Stimulated activated CD4-positive, alpha-beta T cell treated with anti-CD3 and anti-CD28 coated beads, Interleukin-4, amount 100 ng/mL, for 48 hours (primary cell): ENCODE results near the gene TRIM73.
"Not testable (repeated sequence)": the region's sequence is repeated elsewhere in the genome, so short reads cannot be mapped to it uniquely, and the experiment has no call there.

Source experiments
- DNase-seq, 2 donors: peaks; one replicate each; pipeline ENCODE4 v3.0.0-alpha.2; 2020; ENCODE audit warnings: low read depth in 2 of 2

Gene TRIM73

DNA sequence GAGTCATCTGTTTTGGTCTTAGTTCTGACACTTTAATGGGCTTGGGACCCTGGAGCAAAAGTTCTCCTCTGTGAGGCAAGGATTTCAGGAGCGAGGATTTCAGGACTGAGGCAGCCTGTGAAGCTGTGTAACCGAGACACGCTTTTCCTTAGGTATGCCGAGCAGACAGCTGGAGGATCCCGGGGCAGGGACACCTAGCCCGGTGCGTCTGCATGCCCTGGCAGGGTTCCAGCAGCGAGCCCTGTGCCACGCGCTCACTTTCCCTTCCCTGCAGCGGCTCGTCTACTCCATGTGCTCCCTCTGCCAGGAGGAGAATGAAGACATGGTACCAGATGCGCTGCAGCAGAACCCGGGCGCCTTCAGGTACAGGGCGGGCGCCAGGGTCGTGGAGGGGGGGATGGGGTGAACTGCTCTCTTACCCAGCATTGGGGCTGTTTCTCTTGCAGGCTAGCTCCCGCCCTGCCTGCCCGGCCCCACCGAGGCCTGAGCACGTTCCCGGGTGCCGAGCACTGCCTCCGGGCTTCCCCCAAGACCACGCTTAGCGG is 20.5 kb downstream of the TRIM73 start:
- DNase-seq = not testable (repeated sequence)

DNA sequence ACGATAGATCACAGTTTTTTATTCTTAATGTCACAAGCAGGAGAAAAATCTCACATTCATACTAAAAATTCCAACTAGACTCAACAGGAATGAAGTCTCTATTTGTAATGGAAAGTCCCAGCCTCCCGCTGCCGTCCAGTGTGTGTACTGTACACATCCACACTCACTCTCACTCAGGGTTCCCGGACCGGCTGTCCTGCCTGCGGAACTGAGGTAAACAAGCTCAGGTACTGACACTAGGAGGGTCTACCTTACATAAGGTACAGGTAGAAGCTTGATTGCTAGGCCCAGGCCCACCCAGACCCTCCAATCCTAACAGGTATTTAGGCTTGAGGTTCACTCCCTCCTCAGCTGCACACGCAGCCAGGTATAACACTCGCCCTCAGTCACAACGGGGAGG is 21.4 kb downstream of the TRIM73 start:
- not testable (repeated sequence) for DNase-seq

DNA sequence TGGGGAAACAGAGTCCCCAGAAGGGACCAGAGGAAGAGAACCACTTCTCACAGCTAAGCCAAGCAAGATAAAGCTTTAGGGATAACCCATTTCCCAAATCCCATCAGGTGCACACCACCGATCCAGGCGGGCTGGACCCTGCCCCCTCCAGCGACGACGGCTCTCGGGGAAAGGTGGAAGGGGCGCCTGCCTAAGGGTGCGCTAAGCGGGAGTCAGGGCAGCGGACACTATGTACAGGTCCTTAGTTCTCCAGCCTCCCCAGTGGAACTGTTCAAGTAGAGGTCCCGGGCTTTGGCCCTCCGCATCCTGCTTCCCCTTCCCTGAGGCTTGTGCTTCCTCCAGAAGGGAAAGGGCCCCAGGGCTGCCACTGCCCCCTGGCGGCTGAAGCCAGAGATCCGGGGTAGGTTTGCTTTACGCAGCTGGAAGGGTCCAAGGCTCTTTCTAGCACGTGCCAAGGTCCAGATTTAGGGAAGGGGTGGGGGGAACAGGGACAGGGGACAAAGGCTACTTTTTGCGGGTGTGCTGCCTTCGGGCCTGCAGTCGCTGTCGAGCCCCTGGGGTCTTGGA is 22.9 kb downstream of the TRIM73 start:
- DNase-seq = not testable (repeated sequence)

GRCh38 chr7:75419210-75419609 is 23.8 kb downstream of the TRIM73 start:
- not testable (repeated sequence) for DNase-seq

GRCh38 chr7:75419693-75420092 is 24.3 kb downstream of the TRIM73 start:
- DNase-seq = not testable (repeated sequence)

GRCh38 chr7:75420152-75420551 is 24.7 kb downstream of the TRIM73 start:
- not testable (repeated sequence) for DNase-seq

DNA sequence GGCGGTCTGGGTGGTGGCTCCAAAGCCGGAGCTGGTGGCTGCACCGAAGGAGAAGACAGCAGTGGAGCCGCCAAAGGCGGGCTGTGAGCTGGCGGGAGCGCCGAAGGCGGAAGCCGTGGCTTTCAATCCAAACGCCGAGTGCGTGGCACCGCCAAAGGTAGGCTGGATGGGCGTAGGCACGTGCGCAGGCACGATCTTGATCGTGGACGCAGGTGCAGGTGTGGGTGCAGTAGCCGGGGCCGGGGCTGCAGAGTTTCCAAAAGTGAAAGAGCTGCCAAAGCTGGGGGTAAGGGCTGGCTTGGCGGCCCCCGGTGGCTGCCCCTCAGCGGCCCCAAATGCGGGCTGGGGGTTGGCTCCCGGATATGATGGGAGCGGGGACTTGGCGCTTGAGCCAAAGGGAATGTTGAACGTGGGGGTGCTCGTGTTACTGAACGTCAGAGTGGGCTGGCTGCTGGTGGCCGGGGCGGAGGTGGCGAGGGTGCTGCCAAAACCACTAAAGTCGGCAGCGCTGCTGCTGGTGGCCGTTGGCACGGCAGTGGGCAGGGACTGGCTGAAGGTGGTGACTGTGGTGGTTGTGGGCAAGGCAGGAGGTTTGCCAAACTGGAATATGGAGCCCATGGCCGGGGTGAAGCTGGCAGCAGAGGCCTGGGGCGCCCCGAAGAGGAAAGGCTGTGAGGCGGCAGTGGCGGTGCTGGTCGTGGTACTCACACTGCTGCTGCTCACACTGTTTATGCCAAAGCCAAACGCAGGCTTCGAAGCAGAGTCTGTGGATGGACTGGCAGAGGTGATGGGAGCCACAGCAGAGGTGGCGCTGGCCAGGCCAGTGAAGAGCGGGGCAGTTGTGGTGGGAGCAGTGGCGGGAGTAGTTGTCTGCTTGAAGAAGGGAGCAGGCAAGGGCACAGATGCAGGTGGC is 26.6 kb downstream of the TRIM73 start:
- DNase-seq = not testable (repeated sequence)

GRCh38 chr7:75423481-75423880 is 28.1 kb downstream of the TRIM73 start:
- DNase-seq = not testable (repeated sequence)

DNA sequence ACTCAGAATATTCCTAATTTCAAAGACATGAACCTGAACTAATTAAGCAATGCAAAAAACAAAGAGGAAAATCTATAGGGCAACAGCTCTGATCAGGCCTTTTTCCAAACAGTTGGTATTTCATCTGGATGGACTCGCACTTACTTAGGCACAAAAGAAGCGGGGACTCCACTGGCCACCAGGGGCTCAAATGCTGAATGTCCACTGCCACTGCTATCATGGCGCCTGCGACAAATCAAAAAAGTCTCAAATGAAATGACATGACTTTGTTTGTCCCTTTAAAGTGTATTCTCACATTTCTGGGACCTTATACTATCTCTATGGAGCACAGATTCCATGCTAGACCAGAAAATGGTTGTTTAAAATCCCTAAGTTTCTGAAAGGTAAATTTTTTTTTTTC is 43.6 kb downstream of the TRIM73 start:
- DNase-seq = not testable (repeated sequence)

DNA sequence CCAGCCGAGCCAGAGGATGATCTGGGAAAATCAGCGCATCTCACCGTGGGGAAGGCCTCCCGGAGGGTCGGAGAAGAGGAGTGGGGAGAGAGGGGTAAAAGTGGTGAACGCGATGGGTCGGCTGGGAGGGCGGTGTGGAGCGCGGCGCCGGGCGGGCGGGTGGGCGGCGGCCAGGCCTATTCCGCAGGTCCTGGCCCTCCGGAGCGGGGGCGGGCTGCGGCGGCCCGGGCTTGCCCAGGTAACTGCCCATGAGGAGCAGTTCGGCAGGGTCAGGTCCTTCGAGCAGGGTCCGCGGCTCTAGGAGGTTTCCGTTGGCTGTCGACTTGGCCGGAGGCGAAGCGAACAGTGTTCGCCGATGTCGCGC is 46.7 kb downstream of the TRIM73 start:
- DNase-seq = not testable (repeated sequence)

DNA sequence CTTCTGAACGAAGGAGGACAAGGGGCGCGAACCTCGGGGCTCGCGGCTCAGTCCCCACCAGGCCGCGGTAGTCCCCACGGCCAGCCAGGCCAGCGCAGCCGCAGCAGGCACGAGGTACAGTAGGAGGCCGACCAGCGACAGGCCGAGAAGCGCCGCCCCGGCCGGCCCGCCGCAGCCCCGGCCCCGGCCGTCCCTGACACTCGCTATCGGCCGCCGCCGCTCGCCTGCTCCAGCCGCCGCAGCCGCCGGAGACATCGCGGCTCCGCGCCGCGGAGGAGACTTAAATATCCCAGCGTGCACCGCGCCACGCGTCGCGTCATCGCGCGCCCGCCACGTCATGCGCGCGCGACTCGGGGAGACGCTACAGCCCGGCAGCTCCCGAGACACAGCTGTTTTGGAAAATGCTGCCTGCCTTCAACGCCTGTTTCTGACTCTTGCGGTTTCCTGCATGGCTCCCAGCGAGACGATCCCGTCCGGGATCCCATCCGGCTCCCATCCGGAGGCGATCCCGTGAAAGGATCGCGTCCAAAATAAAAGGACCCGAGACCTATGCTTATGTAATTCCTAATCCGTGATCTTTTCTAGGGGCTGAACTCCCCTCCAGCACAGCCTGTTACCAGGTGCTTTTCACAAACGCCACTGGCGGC is 47.2 kb downstream of the TRIM73 start:
- not testable (repeated sequence) for DNase-seq

DNA sequence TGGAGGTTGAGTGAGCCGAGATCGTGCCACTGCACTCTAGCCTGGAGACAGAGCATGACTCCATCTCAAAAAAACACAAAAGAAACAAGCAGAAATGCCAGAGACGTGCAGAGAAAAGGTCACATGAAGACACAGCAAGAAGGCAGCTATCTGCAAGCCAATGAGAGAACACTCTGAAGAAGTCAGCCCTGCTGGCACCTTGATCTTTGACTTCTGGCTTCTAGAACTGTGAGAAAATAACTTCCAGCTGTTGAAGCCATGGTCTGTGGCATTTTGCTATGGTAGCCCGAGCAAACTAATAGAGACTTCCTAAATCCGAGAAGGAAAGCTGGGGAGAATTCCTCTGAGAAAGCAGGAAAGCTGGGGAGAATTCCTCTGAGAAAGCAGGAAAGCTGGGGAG is 54.5 kb downstream of the TRIM73 start:
- DNase-seq = not testable (repeated sequence)

GRCh38 chr7:75452494-75452955 is 57.1 kb downstream of the TRIM73 start:
- DNase-seq = not testable (repeated sequence)
